Esophagus squamous epithelium (tissue), 5 donors: ENCODE data around the gene BIN2. TPM values are rescaled to one million over a fixed set of nuclear protein-coding genes. Genes with fewer than 3 reads are reported as not detected.

Source experiments
- DNase-seq: peaks from one replicate; lab custom pipeline; 2025; lab: John Stamatoyannopoulos, UW
- H3K27ac ChIP-seq, 4 donors: fragments of 200-600 bp; sonication (generic); one replicate each; pipeline ENCODE4 v1.5.1; 2016 to 2019; ENCODE audit warnings: mild to moderate bottlenecking in 1 of 4
- H3K27me3 ChIP-seq, 4 donors: fragments of 200-600 bp; sonication (generic); 1 replicate in 3 of 4; 2 replicates in 1 of 4; pipeline versions ENCODE4 v1.5.1 to v1.6.0; 2017 to 2021; ENCODE audit warnings: antibody characterized with exemption in 1 of 4
- H3K36me3 ChIP-seq, 3 donors: fragments of 200-600 bp; sonication (generic); one replicate each; pipeline ENCODE4 v1.5.1; 2016 to 2019
- H3K4me1 ChIP-seq, 3 donors: fragments of 200-600 bp; sonication (generic); one replicate each; pipeline ENCODE4 v1.5.1; 2017 to 2019
- H3K4me3 ChIP-seq, 4 donors: fragments of 200-600 bp; sonication (generic); 1 replicate in 3 of 4; 2 replicates in 1 of 4; pipeline ENCODE4 v1.5.1; 2016 to 2019; ENCODE audit warnings: mild to moderate bottlenecking in 2 of 4, moderate library complexity in 1 of 4
- H3K9me3 ChIP-seq, 3 donors: fragments of 200-600 bp; sonication (generic); one replicate each; pipeline ENCODE4 v1.5.1; 2016 to 2019
- CTCF ChIP-seq, 6 experiments: fragments of 450-650 bp in 4 of 6; fragments of 200-600 bp in 2 of 6; sonication (generic) in 2 of 6; IDR thresholded peaks; one replicate each; pipeline ENCODE4 v1.5.1; 2016 to 2019; ENCODE audit warnings: antibody characterized with exemption in 6 of 6, mild to moderate bottlenecking in 4 of 6, moderate library complexity in 4 of 6
- POLR2A ChIP-seq, 4 donors: fragments of 450-650 bp; IDR thresholded peaks; one replicate each; pipeline ENCODE4 v1.6.1; 2017; ENCODE audit warnings: antibody characterized with exemption in 4 of 4, mild to moderate bottlenecking in 4 of 4, moderate library complexity in 3 of 4
- WGBS, 2 donors: methylation state at CpG; one replicate each; pipeline ENCODE4 v1.1.5; 2018; 5-methylcytosine and 5-hydroxymethylcytosine counted together
- intact Hi-C: fragments of 100-400 bp; cut with DNase I; formaldehyde crosslinking; loops from one replicate; pipeline ENCODE4 v1.15.0; 2022
- total RNA-seq, 4 donors: library from RNA; depleted of rRNA; stranded (reverse); fragments of >200 nt; gene quantifications; one replicate each; pipeline ENCODE4 v1.1.0, GENCODE V29; 2016
- donor health status: DM: yes; HTN: yes; CAD: no.

BIN2 gene
- total RNA-seq, 4 donors from 2014 or later = 1.7 to 5.5 (median 3.3) TPM

GRCh38 chr12:51358496-51358895 lies 34.5 kb upstream of the BIN2 start:
- no peaks in the 10 kb centered on the region for H3K27me3 ChIP-seq
- no peak for TF ChIP-seq POLR2A (IDR thresholded peaks at IDR 0.05)
- intact Hi-C loops = no loop called here
- WGBS, 2 donors = 89 to 93% methylated on average over 7 to 8 of the region's 8 CpGs
- no peak for DNase-seq
- no peaks in the 10 kb centered on the region for H3K9me3 ChIP-seq
- H3K4me1 ChIP-seq = no peaks in the 10 kb centered on the region
- no peak overlapping the region for H3K27ac ChIP-seq
- no peak overlapping the region for H3K4me3 ChIP-seq
- peaks cover 0 to 12% (median 0%) of the 10 kb centered on the region in 3 donors for H3K36me3 ChIP-seq

GRCh38 chr12:51357374-51358047 lies 33.5 kb upstream of the BIN2 start:
- WGBS, 2 donors = 81 to 87% methylated on average over 5 to 9 of the region's 10 CpGs
- Histone ChIP-seq H3K27me3 (no peaks in the 10 kb centered on the region), H3K36me3 (peaks cover 0 to 12% (median 0%) of the 10 kb centered on the region in 3 donors), H3K9me3 (no peaks in the 10 kb centered on the region), H3K27ac (no peak overlapping the region), H3K4me1 (no peaks in the 10 kb centered on the region), H3K4me3 (no peak overlapping the region)
- intact Hi-C loops = no loop called here
- TF ChIP-seq POLR2A (IDR thresholded peaks at IDR 0.05) = no peak
- TF ChIP-seq CTCF (IDR thresholded peaks at IDR 0.05) = no peak
- no peak for DNase-seq

GRCh38 chr12:51351913-51352532 lies 28.0 kb upstream of the BIN2 start:
- no peak for DNase-seq
- no peak overlapping the region for H3K4me3 ChIP-seq
- H3K27ac ChIP-seq = no peak overlapping the region
- no peaks in the 10 kb centered on the region for H3K4me1 ChIP-seq
- intact Hi-C loops = no loop called here
- TF ChIP-seq POLR2A (IDR thresholded peaks at IDR 0.05) = no peak
- TF ChIP-seq CTCF (IDR thresholded peaks at IDR 0.05) = peak in 5 of 6 experiments; percentile 37 to 76 (median 58)
- WGBS, 2 donors = 45 to 51% methylated on average over 7 to 11 of the region's 11 CpGs
- H3K27me3 ChIP-seq = no peaks in the 10 kb centered on the region
- H3K36me3 ChIP-seq = no peaks in the 10 kb centered on the region
- H3K9me3 ChIP-seq = no peaks in the 10 kb centered on the region

GRCh38 chr12:51349026-51349425 lies 25.1 kb upstream of the BIN2 start:
- TF ChIP-seq CTCF (IDR thresholded peaks at IDR 0.05) = no peak
- no peak for TF ChIP-seq POLR2A (IDR thresholded peaks at IDR 0.05)
- 76 to 79% methylated on average over 5 of the region's 5 CpGs for WGBS, 2 donors
- Histone ChIP-seq H3K4me3 (no peak overlapping the region), H3K36me3 (no peaks in the 10 kb centered on the region), H3K4me1 (no peaks in the 10 kb centered on the region), H3K9me3 (no peaks in the 10 kb centered on the region), H3K27ac (no peak overlapping the region), H3K27me3 (no peaks in the 10 kb centered on the region)
- no peak for DNase-seq
- intact Hi-C loops = no loop called here

GRCh38 chr12:51348116-51348515 lies 24.1 kb upstream of the BIN2 start:
- Histone ChIP-seq H3K36me3 (no peaks in the 10 kb centered on the region), H3K9me3 (no peaks in the 10 kb centered on the region), H3K4me3 (no peak overlapping the region), H3K27ac (no peak overlapping the region), H3K27me3 (no peaks in the 10 kb centered on the region), H3K4me1 (no peaks in the 10 kb centered on the region)
- intact Hi-C loops = no loop called here
- no peak for DNase-seq
- TF ChIP-seq CTCF (IDR thresholded peaks at IDR 0.05) (no peak), POLR2A (IDR thresholded peaks at IDR 0.05) (no peak)
- WGBS, 2 donors = 91 to 92% methylated on average over 1 to 3 of the region's 4 CpGs
